SK-N-SH treated with all-trans-retinoic acid at 6 μM for 48 hours (cell line): Measurements from ENCODE around the gene PMEPA1.

Experiments
- ATAC-seq: fragments of 200-7000 bp; cut with Tn5 transposase; 3 replicates; pipeline ENCODE4 v1.9.1; 2020; ENCODE audit warnings: mild to moderate bottlenecking, moderate library complexity
- ARNTL ChIP-seq: fragments of 450-650 bp; formaldehyde crosslinking; IDR thresholded peaks from 2 replicates; pipeline ENCODE4 v1.5.0; 2020; ENCODE audit warnings: low read depth, mild to moderate bottlenecking, moderate library complexity, borderline replicate concordance
- CSDC2 ChIP-seq: fragments of 250-450 bp; sonication (Bioruptor Pico); IDR thresholded peaks from 2 replicates; pipeline ENCODE4 v1.5.0; 2020; ENCODE audit warnings: mild to moderate bottlenecking, moderate library complexity
- GLIS3 ChIP-seq: fragments of 250-450 bp; sonication (Bioruptor Pico); IDR thresholded peaks from 2 replicates; pipeline ENCODE4 v1.5.0; 2020; ENCODE audit warnings: mild to moderate bottlenecking, moderate library complexity
- ISL1 ChIP-seq: fragments of 250-450 bp; sonication (Bioruptor Pico); IDR thresholded peaks from 2 replicates; pipeline ENCODE4 v2.1.2; 2022; ENCODE audit warnings: mild to moderate bottlenecking, moderate library complexity
- PPARA ChIP-seq: fragments of 250-450 bp; sonication (Bioruptor Pico); IDR thresholded peaks from 2 replicates; pipeline ENCODE4 v1.5.0; 2020; ENCODE audit warnings: mild to moderate bottlenecking, borderline replicate concordance
- SNAI2 ChIP-seq: fragments of 250-450 bp; sonication (Bioruptor Pico); IDR thresholded peaks from 2 replicates; pipeline ENCODE4 v1.5.0; 2020; ENCODE audit warnings: mild to moderate bottlenecking, moderate library complexity
- TCF4 ChIP-seq: fragments of 250-450 bp; sonication (Bioruptor Pico); IDR thresholded peaks from 2 replicates; pipeline ENCODE4 v1.8.0; 2021; ENCODE audit warnings: mild to moderate bottlenecking, moderate library complexity, borderline replicate concordance
- ZC3H10 ChIP-seq: fragments of 250-450 bp; sonication (Bioruptor Pico); IDR thresholded peaks from 2 replicates; pipeline ENCODE4 v1.5.1; 2021; ENCODE audit warnings: mild to moderate bottlenecking, moderate library complexity
- ZFP3 ChIP-seq: fragments of 250-450 bp; sonication (Bioruptor Pico); IDR thresholded peaks from 2 replicates; pipeline ENCODE4 v1.5.0; 2020; ENCODE audit warnings: mild to moderate bottlenecking, moderate library complexity
- ZFP30 ChIP-seq: fragments of 450-650 bp; formaldehyde crosslinking; IDR thresholded peaks from 2 replicates; pipeline ENCODE4 v1.5.0; 2022; ENCODE audit warnings: mild to moderate bottlenecking, moderate library complexity
- ZNF70 ChIP-seq: fragments of 450-650 bp; formaldehyde crosslinking; IDR thresholded peaks from 2 replicates; pipeline ENCODE4 v1.5.0; 2020; ENCODE audit warnings: mild to moderate bottlenecking, moderate library complexity
- ZNF8 ChIP-seq: fragments of 450-650 bp; formaldehyde crosslinking; IDR thresholded peaks from 2 replicates; pipeline ENCODE4 v1.5.0; 2020; ENCODE audit warnings: mild to moderate bottlenecking, moderate library complexity
- TF ChIP-seq, protein P1 (sequence below): fragments of 250-450 bp; sonication (Bioruptor Pico); IDR thresholded peaks from 2 replicates; pipeline ENCODE4 v1.5.1; 2020; ENCODE audit warnings: low read depth, mild to moderate bottlenecking, moderate library complexity
- TF ChIP-seq, protein P2 (sequence below): fragments of 250-450 bp; sonication (Bioruptor Pico); IDR thresholded peaks from 2 replicates; pipeline ENCODE4 v1.8.0; 2020; ENCODE audit warnings: mild to moderate bottlenecking, moderate library complexity, borderline replicate concordance
- TF ChIP-seq, protein P3 (sequence below): fragments of 250-450 bp; sonication (Bioruptor Pico); IDR thresholded peaks from 2 replicates; pipeline ENCODE4 v1.5.0; 2020; ENCODE audit warnings: mild to moderate bottlenecking, moderate library complexity
- TF ChIP-seq, protein P4 (sequence below): fragments of 250-450 bp; sonication (Bioruptor Pico); IDR thresholded peaks from 2 replicates; pipeline ENCODE4 v1.8.0; 2021; ENCODE audit warnings: low read depth, mild to moderate bottlenecking, moderate library complexity, borderline replicate concordance
- TF ChIP-seq, protein P5 (sequence below): fragments of 250-450 bp; sonication (Bioruptor Pico); IDR thresholded peaks from 2 replicates; pipeline ENCODE4 v1.5.1; 2021; ENCODE audit warnings: mild to moderate bottlenecking, moderate library complexity

PMEPA1 gene

DNA sequence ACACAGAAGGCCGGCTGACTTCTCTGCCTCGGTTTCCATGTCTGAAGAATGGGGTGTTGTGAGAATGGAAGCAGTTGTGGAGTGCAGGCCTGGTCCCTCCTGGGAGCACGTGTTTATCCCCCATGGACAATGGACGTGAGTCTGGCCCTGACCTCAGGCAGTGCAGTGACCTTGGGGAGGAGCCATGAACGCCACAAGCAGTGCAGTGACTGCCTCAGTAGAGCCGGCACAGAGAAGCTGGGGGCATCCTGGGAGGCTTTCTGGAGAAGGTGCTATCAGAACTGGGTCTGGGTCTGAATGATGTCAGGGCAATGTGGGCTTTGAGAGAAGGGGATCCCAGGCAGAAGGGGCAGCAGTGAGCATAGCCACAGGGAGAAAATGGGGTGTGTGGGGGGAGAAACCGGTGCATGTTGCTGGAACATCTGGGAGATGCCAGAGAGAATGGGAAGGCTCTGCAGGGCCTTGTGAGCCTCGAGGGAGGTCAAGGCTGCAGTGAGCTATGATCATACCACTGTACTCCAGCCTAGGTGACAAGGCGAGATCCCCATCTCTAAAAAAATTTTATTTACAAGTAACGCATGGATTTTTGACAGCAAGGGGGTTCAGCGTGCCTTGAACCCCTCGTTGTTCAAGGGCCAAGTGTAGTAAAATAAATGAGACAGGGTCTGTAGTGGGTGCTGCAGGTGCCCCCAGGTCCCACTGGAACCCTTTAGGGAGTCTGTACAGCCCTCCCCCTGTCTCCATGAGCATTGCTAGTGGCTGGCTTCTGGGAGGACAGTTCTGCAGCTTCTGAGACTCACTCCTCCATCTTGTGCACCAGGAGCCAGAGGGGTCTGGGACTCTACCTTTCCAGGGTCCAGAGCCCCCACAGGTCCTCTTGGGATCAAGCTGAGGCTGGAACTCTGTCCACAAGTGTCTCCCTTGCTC lies 62.5 kb downstream of the PMEPA1 start:
- TF ChIP-seq ZFP3 (CRISPR knock-in tag) (no peak), ZFP30 (CRISPR knock-in tag) (no peak), ZNF70 (CRISPR knock-in tag) (no peak), PPARA (CRISPR knock-in tag) (no peak), ISL1 (no peak), SNAI2 (no peak)
- TF ChIP-seq, protein P1, sequence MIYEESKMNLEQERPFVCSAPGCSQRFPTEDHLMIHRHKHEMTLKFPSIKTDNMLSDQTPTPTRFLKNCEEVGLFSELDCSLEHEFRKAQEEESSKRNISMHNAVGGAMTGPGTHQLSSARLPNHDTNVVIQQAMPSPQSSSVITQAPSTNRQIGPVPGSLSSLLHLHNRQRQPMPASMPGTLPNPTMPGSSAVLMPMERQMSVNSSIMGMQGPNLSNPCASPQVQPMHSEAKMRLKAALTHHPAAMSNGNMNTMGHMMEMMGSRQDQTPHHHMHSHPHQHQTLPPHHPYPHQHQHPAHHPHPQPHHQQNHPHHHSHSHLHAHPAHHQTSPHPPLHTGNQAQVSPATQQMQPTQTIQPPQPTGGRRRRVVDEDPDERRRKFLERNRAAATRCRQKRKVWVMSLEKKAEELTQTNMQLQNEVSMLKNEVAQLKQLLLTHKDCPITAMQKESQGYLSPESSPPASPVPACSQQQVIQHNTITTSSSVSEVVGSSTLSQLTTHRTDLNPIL (CRISPR knock-in tag): no peak
- TF ChIP-seq, protein P2, sequence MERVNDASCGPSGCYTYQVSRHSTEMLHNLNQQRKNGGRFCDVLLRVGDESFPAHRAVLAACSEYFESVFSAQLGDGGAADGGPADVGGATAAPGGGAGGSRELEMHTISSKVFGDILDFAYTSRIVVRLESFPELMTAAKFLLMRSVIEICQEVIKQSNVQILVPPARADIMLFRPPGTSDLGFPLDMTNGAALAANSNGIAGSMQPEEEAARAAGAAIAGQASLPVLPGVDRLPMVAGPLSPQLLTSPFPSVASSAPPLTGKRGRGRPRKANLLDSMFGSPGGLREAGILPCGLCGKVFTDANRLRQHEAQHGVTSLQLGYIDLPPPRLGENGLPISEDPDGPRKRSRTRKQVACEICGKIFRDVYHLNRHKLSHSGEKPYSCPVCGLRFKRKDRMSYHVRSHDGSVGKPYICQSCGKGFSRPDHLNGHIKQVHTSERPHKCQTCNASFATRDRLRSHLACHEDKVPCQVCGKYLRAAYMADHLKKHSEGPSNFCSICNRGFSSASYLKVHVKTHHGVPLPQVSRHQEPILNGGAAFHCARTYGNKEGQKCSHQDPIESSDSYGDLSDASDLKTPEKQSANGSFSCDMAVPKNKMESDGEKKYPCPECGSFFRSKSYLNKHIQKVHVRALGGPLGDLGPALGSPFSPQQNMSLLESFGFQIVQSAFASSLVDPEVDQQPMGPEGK (CRISPR knock-in tag): no peak
- TF ChIP-seq, protein P3, sequence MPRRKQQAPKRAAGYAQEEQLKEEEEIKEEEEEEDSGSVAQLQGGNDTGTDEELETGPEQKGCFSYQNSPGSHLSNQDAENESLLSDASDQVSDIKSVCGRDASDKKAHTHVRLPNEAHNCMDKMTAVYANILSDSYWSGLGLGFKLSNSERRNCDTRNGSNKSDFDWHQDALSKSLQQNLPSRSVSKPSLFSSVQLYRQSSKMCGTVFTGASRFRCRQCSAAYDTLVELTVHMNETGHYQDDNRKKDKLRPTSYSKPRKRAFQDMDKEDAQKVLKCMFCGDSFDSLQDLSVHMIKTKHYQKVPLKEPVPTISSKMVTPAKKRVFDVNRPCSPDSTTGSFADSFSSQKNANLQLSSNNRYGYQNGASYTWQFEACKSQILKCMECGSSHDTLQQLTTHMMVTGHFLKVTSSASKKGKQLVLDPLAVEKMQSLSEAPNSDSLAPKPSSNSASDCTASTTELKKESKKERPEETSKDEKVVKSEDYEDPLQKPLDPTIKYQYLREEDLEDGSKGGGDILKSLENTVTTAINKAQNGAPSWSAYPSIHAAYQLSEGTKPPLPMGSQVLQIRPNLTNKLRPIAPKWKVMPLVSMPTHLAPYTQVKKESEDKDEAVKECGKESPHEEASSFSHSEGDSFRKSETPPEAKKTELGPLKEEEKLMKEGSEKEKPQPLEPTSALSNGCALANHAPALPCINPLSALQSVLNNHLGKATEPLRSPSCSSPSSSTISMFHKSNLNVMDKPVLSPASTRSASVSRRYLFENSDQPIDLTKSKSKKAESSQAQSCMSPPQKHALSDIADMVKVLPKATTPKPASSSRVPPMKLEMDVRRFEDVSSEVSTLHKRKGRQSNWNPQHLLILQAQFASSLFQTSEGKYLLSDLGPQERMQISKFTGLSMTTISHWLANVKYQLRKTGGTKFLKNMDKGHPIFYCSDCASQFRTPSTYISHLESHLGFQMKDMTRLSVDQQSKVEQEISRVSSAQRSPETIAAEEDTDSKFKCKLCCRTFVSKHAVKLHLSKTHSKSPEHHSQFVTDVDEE (CRISPR knock-in tag): no peak
- TF ChIP-seq, protein P4, sequence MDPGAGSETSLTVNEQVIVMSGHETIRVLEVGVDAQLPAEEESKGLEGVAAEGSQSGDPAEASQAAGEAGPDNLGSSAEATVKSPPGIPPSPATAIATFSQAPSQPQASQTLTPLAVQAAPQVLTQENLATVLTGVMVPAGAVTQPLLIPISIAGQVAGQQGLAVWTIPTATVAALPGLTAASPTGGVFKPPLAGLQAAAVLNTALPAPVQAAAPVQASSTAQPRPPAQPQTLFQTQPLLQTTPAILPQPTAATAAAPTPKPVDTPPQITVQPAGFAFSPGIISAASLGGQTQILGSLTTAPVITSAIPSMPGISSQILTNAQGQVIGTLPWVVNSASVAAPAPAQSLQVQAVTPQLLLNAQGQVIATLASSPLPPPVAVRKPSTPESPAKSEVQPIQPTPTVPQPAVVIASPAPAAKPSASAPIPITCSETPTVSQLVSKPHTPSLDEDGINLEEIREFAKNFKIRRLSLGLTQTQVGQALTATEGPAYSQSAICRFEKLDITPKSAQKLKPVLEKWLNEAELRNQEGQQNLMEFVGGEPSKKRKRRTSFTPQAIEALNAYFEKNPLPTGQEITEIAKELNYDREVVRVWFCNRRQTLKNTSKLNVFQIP: no peak
- TF ChIP-seq, protein P5, sequence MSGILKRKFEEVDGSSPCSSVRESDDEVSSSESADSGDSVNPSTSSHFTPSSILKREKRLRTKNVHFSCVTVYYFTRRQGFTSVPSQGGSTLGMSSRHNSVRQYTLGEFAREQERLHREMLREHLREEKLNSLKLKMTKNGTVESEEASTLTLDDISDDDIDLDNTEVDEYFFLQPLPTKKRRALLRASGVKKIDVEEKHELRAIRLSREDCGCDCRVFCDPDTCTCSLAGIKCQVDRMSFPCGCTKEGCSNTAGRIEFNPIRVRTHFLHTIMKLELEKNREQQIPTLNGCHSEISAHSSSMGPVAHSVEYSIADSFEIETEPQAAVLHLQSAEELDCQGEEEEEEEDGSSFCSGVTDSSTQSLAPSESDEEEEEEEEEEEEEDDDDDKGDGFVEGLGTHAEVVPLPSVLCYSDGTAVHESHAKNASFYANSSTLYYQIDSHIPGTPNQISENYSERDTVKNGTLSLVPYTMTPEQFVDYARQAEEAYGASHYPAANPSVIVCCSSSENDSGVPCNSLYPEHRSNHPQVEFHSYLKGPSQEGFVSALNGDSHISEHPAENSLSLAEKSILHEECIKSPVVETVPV (CRISPR knock-in tag): no peak
- TF ChIP-seq, all 23 proteins: peak for 0
- ATAC-seq: no peak

DNA sequence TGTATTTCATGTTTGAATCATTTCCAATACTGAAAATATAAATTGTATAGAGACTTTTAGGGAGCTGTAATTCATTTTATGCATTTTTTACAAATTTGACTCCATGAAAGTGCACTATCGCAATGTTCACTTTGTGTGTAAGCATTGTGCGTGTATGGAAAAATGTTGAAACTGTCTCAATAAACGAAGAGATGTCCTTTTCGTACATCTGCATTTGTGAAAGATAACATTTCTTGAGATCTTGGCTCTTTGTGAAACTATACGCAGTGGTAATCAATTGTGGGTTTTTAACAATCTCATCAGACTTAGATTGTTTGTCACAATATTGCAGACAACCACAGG lies 70.9 kb downstream of the PMEPA1 start:
- ATAC-seq: no peak
- TF ChIP-seq, protein P2 (CRISPR knock-in tag): no peak
- no peak for TF ChIP-seq ARNTL (CRISPR knock-in tag)
- TF ChIP-seq ZC3H10: no peak
- no peak for TF ChIP-seq ZNF70 (CRISPR knock-in tag)
- no peak for TF ChIP-seq ZNF8 (CRISPR knock-in tag)
- no peak for TF ChIP-seq GLIS3 (CRISPR knock-in tag)

DNA sequence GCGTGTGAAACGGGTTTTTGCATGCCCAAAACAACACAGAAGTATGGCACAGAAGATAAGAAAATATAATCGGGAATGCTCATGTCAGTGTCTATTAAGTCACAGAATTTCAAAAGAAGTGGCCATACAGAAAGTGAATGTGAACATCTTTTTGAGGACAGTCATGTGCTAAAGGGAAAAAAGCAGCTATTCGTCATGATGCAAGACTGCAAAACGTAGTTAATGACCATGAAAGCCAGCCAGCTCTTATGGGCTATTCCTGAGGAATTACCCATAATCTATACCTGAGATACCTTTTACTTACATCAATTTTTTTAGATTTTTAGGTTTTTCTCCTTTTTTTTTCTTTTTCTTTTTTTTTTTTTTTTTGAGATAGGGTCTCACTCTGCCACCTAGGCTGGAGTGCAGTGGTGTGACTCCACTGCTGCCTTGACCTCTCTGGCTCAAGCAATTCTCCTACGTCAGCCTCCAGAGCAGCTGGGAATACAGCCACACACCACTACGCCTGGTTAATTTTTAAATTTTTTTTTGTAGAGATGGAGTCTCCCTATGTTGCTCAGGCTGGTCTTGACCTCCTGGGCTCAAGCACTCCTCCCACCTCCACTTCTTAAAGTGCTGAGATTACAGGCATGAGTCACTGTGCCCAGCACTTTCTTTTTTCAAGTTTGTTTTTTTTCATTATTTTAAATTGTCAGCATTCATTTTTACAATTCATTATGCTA lies 71.5 kb downstream of the PMEPA1 start:
- no peak for ATAC-seq
- TF ChIP-seq TCF4 (no peak), ZC3H10 (no peak), ZNF70 (CRISPR knock-in tag) (no peak), GLIS3 (CRISPR knock-in tag) (no peak), ISL1 (no peak), CSDC2 (CRISPR knock-in tag) (no peak), ZFP30 (CRISPR knock-in tag) (no peak)
- TF ChIP-seq, protein P3 (CRISPR knock-in tag): no peak
- TF ChIP-seq, protein P2 (CRISPR knock-in tag): no peak
